HG03066 (cell line): ENCODE data around the gene BACE2.

Experiments
- ATAC-seq: cut with Tn5 transposase; IDR thresholded peaks from one replicate; pipeline ENCODE4 v1.9.1; 2021; ENCODE audit warnings: low read depth; ENCODE audit not compliant: unreplicated experiment

BACE2 gene

DNA sequence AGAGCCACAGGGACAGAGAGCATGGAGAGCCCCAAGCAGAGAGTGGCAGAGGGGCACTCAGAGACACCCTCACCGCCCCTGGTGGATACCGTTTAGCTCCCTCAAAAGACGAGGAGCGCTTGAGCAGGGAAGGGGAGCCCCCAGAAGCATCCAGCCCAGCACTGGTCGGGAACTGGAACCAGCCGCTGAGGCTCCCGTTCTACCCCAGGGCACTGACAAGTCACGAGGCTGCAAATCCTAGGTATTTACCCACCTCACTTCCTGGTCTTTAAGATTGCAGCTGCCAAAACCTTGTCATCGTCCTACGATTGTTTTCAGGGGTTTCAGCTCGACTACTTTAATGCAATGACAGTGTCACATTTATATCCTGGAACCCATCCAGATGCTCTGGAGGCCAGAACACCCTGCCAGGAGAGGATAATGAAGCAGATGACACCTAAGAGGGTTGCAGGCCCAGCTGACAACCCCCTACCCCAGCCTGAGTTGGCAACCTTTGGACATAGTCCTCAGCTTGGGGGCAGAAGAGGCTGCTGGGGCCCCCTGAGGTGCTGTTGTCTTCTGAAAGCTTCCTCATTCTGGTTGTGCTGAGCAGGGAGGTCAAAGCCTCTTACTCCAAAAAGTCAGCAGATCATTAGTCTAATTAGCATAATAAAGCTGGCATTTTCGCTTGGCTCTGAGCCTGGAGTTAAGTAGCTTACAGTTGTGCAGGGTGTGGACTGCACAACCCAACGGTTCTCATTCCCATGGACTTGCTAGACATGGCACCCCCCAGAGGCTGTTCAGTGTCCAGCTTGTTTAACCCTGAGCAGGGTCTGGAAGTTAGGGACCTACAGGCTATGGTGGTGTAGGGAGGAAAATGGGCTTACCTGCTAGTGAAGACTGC, 20.6 kb upstream of the BACE2 start:
- ATAC-seq: no peak

DNA sequence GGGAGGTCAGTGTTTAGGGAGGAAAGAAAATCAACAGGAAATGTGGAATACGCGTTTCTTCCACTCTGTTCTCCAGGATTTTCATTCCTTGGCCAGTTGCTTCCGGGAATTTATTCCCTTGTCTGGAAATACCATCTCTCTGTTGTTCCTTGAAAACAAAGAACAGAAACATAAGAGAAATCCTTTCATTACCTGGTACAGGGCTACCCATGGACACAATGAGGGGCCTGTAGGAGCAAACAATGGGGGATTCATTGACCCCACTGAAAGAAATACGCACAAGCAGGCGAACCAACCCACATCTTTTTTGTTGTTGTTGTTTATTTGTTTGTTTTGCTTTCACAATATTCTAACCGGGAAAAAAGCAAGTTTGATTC, 20.0 kb upstream of the BACE2 start:
- ATAC-seq: no peak

DNA sequence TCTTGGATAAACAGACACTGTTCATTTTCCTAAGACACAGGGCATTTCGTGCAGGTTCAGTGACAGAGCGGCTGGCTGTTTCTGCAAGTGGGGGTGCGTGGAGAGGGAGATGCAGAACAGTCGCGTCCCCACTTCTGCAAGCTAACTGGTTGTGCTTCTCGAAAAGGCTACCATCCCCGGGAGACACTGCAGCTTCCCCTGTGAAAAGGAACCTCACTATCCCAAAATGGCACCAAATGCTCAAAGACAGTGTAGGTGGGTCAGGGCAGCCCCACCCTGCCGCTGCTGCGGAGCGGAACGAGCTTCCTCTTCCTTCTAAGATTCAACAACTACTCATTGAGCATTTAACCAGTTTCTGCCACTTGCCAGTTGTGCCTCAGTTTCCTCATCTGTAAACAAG, 19.2 kb upstream of the BACE2 start:
- no peak for ATAC-seq

DNA sequence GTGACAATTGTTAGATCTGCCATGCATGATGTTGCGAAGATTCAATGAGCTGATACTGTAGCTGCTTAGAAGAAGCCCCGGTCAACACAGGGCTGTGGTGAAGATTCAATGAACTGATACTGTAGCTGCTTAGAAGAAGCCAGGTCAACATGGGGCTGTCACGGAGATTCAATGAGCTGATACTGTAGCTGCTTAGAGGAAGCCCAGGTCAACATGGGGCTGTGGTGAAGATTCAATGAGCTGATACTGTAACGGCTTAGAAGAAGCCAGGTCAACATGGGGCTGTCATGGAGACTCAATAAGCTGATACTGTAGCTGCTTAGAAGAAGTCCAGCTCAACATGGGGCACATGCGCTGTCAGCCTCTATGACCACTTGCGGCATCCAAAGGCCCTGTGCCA, 18.8 kb upstream of the BACE2 start:
- ATAC-seq: no peak

DNA sequence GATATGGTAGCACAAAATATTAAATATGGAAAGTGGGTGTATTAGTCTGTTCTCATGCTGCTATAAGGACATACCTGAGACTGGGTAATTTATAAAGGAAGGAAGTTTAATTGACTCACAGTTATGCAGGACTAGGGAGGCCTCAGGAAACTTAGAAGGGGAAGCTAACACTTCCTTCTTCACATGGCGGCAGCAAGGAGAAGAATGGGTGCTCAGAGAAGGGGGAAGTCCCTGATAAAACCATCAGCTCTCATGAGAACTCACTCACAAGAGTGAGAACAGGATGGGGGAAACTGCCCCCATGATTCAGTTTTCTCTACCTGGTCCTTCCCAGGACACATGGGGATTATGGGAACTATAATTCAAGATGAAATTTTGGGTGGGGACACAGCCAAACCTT, 15.8 kb upstream of the BACE2 start:
- ATAC-seq: no peak

DNA sequence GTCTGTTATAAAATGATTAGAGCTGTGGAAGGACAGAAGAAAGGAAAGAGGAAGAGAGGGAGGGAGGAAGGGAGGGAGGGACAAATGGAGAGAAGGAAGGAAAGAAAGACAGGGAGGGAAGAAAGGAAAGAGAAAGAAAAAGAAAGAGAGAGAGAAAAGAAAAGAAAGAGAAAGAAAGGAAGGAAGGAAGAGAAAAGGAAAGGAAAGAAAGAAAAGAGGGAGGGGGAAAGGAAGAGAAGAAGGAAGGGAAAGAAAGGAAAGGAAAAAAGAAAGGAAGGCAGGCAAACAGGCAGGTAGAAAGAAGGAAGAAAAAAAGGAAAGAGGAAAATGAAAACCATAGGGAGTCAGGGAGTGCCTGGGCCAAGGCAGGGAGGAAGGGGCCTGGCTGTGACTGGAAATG, 14.5 kb upstream of the BACE2 start:
- ATAC-seq: no peak

DNA sequence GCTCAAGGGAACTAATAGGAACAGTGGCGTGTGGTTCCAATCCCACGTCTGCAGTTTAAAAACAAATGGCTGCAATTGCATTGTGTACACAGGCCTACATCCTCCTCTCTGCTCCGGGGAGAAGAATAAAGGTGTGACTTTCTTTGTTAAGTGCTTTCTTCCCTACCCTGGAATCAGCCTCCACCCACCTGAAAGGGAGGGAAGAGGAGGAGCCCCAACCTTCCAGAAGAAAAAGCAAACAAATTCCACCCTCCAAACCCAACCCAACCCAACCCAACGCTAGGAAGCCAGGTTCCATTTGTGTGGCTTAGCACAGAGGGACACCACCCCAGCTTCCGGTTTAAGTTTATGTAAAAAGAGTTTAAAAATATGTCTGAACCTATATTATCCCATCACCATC, 11.8 kb upstream of the BACE2 start:
- no peak for ATAC-seq

DNA sequence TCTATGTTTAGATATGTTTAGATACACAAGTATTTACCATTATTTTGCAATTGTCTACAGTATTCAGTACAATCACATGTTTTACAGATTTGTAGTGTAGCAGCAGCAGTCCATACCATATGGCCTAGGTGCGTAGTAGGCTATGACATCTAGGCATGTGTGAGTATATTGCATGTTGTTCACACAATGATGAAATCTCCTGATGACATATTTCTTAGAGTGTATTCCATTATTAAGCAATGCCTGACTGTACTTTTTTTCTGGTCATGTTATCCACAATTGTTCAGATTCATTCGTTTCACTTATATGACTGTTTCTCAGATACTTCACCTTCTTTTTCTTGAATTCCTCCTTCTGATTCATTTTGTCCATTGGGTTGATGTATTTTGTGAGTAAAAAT, 9.9 kb upstream of the BACE2 start:
- no peak for ATAC-seq

DNA sequence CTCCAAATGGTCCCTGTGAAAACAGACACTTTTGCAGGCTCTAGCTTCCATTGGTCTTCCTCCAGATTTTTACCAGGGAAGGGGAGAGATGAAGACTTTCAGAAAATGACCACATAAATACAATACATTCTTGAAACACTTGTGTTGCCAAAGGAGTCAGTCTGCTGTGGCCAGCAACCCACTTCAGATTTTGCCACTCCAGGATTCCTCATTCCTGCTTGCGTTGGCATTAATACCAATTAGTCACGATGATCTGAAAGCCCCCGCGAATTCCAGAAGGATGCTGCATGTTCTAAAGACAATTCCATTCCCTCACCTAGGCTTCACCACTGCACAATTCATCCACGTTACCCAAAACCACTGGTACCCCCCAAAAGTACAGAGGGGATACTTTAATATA, 7.9 kb upstream of the BACE2 start:
- no peak for ATAC-seq

DNA sequence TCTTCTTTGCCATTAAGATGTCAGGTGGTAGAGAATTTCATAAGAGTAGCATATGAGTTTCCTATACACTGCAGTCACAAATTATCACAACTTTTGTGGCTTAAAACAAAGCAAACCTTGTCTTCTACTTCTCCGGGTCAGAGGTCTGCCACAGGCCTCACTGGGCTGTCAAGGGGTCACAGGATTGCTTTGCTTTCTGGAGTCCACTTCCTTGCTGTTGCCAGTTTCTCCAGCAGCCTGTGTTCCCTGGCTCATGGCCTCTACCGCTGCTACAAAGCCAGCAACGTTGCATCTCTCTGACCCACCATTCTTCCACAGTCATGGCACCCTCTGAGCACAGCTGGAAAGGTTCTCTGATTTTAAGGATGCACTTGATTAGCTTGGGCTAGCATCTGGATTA, 6.5 kb upstream of the BACE2 start:
- no peak for ATAC-seq

DNA sequence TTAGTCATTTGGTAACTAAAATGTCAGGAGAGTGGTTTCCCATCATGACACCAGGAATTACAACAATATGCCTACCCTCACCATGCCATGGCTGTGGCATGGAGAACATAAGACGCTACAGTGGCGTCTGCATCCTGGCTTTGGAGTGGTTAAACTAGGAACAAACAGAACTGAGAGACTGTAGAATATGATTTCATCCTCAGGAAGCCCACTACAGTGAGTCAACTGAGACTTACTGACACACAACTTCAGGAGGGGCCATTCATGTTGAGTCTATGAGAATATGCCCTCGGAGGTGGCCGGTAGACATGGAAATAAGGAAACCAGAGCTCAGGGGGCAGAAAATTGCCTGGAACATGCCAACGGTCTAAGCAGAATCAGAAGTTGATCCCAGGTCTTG, 5.9 kb upstream of the BACE2 start:
- ATAC-seq: no peak

DNA sequence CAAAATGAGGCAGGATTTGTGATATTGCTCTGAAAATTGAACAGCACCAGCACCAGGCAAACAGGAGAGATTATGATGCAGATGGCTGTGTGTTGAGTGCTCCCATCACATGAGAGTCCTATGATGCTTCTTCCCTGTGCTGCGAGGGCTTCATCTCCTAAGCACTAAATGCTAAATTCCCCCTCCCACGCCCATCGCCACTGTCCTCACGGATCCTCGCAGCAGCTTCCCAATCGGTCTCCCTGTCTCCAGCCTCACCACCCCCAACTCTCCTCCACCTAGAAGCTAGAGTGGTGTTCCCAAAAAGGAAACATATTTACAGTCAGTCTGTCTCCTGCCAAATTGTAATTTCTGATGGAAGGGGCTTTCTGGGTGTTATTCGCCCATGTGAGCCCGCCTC, 4.9 kb upstream of the BACE2 start:
- no peak for ATAC-seq

DNA sequence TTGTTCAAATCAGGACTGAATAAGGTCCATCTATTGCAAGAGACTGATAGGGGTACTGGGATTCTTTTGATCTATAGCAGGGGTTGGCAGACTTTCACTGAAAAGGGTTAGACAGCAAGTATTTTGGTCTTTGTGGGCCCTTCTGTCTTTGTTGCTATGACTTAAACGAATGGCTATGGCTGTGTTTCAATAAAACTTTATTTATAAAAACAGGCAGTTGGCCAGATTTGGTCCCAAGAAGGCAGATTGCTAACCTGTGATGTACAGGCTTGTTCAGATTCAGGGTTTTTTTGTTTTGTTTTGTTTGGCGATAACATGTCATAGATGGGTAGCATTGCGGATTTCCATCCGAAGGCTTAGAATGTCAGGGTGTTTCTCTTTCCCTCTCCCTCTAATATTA, 3.9 kb upstream of the BACE2 start:
- no peak for ATAC-seq

DNA sequence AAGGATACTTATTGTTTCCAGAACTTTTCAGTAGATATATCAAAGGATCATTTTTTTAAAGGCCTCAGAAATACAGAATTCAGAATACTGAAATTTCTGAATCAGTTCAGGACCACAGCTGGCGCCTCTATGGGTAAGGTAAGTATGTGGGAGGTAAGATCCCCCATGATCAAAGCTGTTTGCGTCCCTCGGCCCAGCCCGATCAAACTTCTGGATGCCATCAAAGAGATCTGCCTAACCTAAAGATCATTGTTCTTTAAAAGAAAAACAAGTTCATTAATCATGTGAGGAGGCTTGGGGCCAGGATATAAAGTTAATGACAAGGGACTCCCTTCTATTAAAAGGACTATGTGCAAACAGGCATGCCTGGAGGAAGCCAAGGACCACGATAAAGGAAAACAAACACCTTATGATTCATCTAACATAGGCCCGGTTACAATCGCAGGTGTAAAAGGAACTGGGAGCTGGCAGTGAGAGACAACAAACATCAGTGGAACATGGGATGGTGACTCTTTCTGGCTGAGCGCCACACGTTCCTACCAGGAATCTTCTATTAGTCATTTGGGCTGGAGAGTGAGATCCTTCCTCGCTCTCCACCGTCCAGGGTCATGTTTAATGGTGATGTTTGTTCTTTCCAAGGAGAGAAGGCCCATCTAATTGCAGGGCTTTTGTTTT, 2.8 kb upstream of the BACE2 start:
- no peak for ATAC-seq

DNA sequence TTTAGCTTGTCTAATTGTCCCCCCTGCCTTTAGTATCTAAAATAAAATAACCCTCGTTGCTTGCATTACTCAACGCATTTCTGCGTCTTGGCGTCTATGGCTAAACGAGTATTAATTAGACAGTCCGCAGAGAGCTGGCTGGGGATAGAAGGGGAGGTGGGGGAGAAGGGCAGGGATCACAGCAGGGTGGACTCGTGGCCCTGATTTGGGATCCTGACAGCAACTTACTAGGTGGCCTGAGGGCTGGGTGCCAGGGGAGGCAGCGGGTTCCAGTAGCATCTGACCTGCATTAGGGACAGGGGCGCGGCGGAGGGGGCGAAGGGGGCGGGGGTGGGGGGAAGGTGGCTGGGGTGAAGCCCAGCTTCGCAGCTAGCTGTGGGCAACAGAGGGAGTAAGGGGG, 1.1 kb upstream of the BACE2 start:
- no peak for ATAC-seq

DNA sequence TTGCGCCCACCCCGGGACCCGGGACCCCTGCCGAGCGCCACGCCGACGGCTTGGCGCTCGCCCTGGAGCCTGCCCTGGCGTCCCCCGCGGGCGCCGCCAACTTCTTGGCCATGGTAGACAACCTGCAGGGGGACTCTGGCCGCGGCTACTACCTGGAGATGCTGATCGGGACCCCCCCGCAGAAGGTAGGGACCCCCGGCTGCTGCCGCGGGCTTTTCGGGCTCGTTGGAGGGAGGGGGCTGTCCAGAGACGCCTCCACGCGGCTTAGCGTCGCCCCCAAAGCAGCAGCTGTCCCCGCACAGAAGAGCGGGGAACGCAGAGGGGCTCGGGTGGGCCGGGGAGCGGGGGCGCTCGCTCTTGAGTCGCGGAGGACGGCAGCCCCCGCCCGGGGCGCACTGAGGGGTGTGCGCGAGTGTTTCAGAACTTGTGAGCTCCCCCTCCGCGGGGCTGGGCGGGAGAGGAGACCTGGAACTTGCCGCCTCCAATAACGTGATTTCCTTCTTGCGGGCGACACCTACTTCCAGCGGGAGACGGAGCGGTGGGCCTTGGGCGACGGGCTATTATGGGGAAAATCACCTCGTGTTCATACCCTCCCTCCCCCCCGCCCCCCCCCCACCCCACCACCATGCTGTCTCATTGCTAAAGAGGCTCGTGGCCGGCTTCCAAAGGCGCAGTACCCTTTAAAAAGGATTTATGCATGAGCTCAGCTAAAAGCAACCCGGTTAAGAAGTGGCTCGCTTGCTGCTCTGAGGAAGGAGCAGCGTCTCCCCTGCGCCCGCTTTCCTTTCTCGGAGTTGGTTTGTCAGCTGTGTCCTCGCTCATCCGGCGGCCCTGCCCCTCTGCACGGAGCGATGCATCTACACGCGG, 664 bp downstream of the BACE2 start:
- no peak for ATAC-seq

DNA sequence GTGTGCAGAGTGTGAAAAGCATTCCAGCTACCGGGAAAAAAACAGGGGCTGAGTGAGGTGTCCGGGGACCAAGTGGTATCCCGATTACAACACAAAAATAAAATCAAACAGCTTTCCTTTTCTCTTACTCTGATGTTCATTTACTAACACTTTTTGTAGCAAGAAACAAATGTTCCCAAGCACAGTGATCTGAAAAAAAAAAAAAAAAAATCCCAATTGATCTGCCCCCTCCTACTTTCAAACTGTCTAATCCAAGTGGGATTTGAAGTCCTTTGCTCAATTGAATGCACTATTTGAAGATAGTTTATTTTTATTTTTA, 1.3 kb downstream of the BACE2 start:
- no peak for ATAC-seq

DNA sequence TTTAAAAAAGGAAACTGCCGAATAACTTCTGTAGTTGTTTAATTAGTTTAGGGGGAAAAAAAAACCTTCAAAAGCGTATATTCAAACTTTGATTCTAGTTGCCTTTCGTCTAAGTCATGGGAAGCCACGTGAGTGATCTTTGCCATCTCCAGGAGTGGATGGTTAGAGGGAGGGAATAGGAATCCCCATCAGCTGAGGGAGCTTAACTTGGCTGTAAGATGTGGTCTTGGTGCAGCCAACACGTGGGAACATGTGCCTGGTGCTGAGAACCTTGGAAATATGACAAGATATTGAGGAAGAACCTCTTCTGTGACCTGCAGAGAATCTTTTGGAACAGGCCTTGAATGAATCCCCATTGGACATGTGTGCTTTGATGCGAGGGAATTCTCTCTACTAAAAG, 1.7 kb downstream of the BACE2 start:
- ATAC-seq: no peak

DNA sequence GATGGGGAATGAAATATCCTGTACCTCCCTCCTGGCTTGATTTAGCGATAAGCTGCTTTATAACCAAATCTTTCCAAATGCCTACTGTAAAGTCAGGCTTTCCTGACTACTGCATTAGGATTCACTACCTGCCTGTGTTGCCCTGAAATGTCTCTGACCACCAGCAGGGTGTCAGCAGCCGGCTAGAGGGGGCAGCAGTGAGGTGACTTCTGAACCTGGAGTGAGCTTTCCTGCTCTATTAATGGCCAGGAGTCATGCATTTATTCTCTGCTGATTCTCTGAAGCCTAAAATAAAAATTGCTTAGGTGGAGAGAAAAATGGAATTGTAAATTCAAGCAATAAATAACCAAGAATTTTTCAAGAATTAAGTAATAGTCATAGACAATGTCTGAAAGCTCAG, 2.5 kb downstream of the BACE2 start:
- no peak for ATAC-seq

DNA sequence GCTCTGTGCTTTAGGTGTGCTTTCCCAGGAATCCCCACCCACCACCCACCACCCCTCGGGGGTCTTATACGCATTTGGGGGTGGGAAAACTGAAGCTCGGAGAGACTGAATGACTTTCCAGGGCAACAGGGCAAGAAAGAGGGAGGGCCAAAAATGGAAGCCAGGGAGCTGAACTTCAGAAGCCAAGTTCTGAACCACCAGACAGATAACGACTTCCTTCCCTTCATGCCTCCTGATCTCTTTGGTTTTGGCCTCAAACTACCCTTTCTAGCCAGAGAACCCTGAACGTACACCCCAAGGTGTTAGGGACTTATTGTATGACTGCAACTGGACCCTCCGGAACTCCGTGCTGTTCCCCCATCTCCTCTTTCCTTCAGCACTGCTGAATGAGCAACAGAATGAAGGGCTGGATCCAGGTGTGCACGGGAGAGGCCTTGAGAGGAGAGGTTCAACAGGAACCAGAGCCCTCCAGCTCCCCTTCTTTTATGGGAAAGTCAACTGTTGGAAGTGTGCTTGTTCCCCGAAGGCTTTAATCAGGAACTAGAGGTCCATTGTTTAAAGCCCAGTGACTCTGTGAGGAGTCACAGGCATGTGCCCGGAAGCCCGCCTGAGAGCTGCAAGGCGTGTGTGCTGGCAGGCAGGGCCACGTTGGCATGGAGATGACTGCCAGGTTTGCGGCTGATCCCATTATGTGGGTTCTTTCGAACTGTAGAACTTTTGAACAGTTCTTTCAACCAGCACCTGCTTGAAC, 3.1 kb downstream of the BACE2 start:
- no peak for ATAC-seq

DNA sequence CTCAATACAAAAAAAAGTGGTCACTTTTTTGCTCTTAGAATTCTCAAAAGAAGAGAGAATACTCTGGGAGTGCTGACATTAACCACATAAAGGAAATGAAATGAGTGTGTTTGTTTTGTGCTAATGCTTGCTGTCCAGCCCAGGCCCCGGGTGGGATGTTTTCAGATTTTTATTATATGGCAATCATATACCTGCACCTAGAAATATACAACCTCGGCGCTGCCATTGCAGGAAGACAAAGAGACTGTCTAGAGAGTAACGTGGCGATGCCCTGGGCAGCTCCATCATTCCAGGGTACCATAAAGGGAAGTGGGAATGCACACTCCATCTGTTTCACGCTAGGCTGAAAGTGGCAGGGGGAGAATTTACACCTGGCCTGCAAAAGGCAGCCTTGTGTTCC, 7.1 kb downstream of the BACE2 start:
- no peak for ATAC-seq
